Caco-2 (cell line): ENCODE measurements around the gene OR2C3. TPM values are rescaled to one million over a fixed set of nuclear protein-coding genes. Genes with fewer than 3 reads are reported as not detected.

Experiments used
- BruUV-seq: library from RNA; stranded (reverse); fragments of 400-500 nt; replicated peaks from 2 replicates; lab custom pipeline; 2021; lab: Mats Ljungman, UMichigan
- CTCF ChIA-PET: fragments of 300-600 bp; sonication (Branson Sonifier 250); formaldehyde crosslinking; loops from one replicate; lab custom pipeline; 2022; ENCODE audit warnings: antibody characterized with exemption; lab: Charles Lee
- POLR2A ChIA-PET: fragments of 300-600 bp; sonication (Branson Sonifier 250); formaldehyde crosslinking; loops from one replicate; lab custom pipeline; 2022; ENCODE audit warnings: antibody characterized with exemption; lab: Charles Lee
- DNase-seq, 2 experiments: peaks; one replicate each; pipeline versions ENCODE4 v3.0.0 to v3.0.0-alpha.2; 2020 to 2022
- H3K27me3 ChIP-seq: replicated peaks from 2 replicates; pipeline ENCODE4 v1.6.0; 2011; ENCODE audit warnings: low read length; ENCODE audit not compliant: control insufficient read depth, insufficient read depth
- H3K36me3 ChIP-seq: 2 replicates; pipeline ENCODE4 v1.5.1; 2011; ENCODE audit warnings: low read length; ENCODE audit not compliant: control insufficient read depth, insufficient read depth
- H3K4me1 ChIP-seq: fragments of 250-450 bp; sonication (Bioruptor Pico); 2 replicates; pipeline ENCODE4 v1.5.1; 2020; ENCODE audit warnings: mild to moderate bottlenecking
- H3K4me3 ChIP-seq: 2 replicates; pipeline ENCODE4 v1.5.1; 2011; ENCODE audit warnings: low read depth, mild to moderate bottlenecking, control low read depth, low read length
- H3K9me3 ChIP-seq: fragments of 250-450 bp; sonication (Bioruptor Pico); 2 replicates; pipeline ENCODE4 v1.5.1; 2020; ENCODE audit warnings: mild to moderate bottlenecking, moderate library complexity
- H3K27ac Mint-ChIP-seq: one replicate; pipeline ENCODE4 v1.8.0; 2022; ENCODE audit warnings: mixed read lengths; ENCODE audit not compliant: unreplicated experiment
- H3K27me3 Mint-ChIP-seq: one replicate; pipeline ENCODE4 v1.8.0; 2022; ENCODE audit warnings: mixed read lengths; ENCODE audit not compliant: insufficient read depth, unreplicated experiment
- H3K36me3 Mint-ChIP-seq: one replicate; pipeline ENCODE4 v1.8.0; 2022; ENCODE audit warnings: mild to moderate bottlenecking, mixed read lengths; ENCODE audit not compliant: insufficient read depth, unreplicated experiment
- H3K4me1 Mint-ChIP-seq: one replicate; pipeline ENCODE4 v1.8.0; 2022; ENCODE audit warnings: low read depth, mixed read lengths; ENCODE audit not compliant: unreplicated experiment
- H3K4me3 Mint-ChIP-seq: one replicate; pipeline ENCODE4 v1.8.0; 2022; ENCODE audit warnings: mild to moderate bottlenecking, moderate library complexity, mixed read lengths; ENCODE audit not compliant: unreplicated experiment
- H3K9me3 Mint-ChIP-seq: one replicate; pipeline ENCODE4 v1.8.0; 2022; ENCODE audit warnings: mixed read lengths; ENCODE audit not compliant: unreplicated experiment
- intact Hi-C: fragments of 100-400 bp; cut with micrococcal nuclease; formaldehyde crosslinking; loops from one replicate; pipeline ENCODE4 v1.10.0; 2022; ENCODE audit not compliant: unreplicated experiment
- total RNA-seq: library from RNA; stranded (reverse); gene quantifications from 2 replicates; pipeline ENCODE4 v1.2.3, GENCODE V29; 2022
- TF ChIP-seq, protein P1 (sequence below), 2 experiments: fragments of 200-600 bp in 1 of 2; IDR thresholded peaks; 1 replicate in 1 of 2; 2 replicates in 1 of 2; pipeline versions ENCODE4 v1.5.1 to v1.8.0; 2011 to 2022; ENCODE audit warnings: antibody characterized with exemption in 1 of 2, control low read depth in 1 of 2, inconsistent platforms in 1 of 2, low read depth in 1 of 2, low read length in 1 of 2, mild to moderate bottlenecking in 1 of 2, moderate library complexity in 1 of 2; ENCODE audit not compliant: insufficient read depth in 1 of 2, severe bottlenecking in 1 of 2, unreplicated experiment in 1 of 2

The OR2C3 gene
- total RNA-seq, 1 experiment from 2014 or later = not detected

DNA sequence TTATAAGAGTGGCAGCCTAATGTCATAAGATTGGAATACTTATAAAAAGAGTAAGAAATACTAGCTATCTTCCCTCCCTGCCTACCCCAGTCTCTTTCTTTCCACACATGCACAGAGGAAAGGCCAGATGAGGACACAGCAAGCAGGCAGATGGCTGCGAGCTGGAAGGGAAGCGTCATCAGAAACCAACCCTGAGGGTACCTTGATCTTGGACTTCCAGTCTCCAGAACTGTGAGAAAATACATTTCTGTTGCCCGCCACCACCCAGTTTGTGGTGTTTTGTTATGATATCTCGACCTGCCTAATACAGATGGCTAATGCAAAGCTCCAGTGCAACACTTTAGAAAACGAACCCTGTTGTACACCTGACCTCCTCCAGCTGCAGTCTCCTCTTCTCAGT is 2.3 kb upstream of the OR2C3 start:
- POLR2A ChIA-PET = no interaction called here

DNA sequence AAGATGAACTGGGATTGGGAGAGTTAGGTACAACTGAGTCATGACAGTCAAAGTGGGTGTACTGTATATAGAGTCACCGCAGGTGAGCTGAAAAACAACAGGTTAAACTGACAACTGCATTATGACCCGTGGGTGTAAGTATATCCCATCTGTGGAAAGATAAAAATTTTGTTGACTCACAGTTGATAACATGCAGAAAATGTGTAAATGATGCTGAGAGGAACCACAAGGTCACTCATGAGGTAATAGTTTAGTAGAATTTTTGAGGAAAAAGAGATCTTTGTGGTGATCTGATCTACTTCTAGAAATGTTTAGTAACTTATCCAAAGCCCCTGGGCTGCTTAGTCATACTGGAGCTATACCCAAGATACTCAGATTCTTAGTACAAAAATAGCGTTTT is 838 bp downstream of the OR2C3 start:
- Mint-ChIP-seq H3K4me1 (no peaks in the 10 kb centered on the region), H3K36me3 (no peaks in the 10 kb centered on the region), H3K4me3 (no peak overlapping the region), H3K27me3 (peaks cover 3% of the 10 kb centered on the region), H3K9me3 (no peaks in the 10 kb centered on the region), H3K27ac (no peak overlapping the region)
- no peak for DNase-seq
- no peaks in the 10 kb centered on the region for H3K36me3 ChIP-seq
- intact Hi-C loops = no loop called here
- no peaks in the 10 kb centered on the region for H3K27me3 ChIP-seq
- no peaks in the 10 kb centered on the region for H3K9me3 ChIP-seq
- CTCF ChIA-PET = no interaction called here
- POLR2A ChIA-PET = no interaction called here
- TF ChIP-seq, protein P1, sequence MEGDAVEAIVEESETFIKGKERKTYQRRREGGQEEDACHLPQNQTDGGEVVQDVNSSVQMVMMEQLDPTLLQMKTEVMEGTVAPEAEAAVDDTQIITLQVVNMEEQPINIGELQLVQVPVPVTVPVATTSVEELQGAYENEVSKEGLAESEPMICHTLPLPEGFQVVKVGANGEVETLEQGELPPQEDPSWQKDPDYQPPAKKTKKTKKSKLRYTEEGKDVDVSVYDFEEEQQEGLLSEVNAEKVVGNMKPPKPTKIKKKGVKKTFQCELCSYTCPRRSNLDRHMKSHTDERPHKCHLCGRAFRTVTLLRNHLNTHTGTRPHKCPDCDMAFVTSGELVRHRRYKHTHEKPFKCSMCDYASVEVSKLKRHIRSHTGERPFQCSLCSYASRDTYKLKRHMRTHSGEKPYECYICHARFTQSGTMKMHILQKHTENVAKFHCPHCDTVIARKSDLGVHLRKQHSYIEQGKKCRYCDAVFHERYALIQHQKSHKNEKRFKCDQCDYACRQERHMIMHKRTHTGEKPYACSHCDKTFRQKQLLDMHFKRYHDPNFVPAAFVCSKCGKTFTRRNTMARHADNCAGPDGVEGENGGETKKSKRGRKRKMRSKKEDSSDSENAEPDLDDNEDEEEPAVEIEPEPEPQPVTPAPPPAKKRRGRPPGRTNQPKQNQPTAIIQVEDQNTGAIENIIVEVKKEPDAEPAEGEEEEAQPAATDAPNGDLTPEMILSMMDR (IDR thresholded peaks at IDR 0.05; ENCODE audit: insufficient read depth in 1 of 2, low read depth in 1 of 2, low read length in 1 of 2, severe bottlenecking in 1 of 2, unreplicated experiment in 1 of 2) = no peak
- no peak overlapping the region for H3K4me3 ChIP-seq
- no peaks in the 10 kb centered on the region for H3K4me1 ChIP-seq
- no TSS peak for BruUV-seq

More for the DNA sequence above, 2.3 kb upstream of the OR2C3 start:
- BruUV-seq = no TSS peak
- H3K4me1 ChIP-seq = no peaks in the 10 kb centered on the region
- no peaks in the 10 kb centered on the region for H3K36me3 Mint-ChIP-seq
- H3K4me1 Mint-ChIP-seq = no peaks in the 10 kb centered on the region
- no peak overlapping the region for H3K4me3 ChIP-seq
- no peaks in the 10 kb centered on the region for H3K27me3 ChIP-seq
- H3K27me3 Mint-ChIP-seq = peaks cover 5% of the 10 kb centered on the region
- intact Hi-C loops = no loop called here
- no peak overlapping the region for H3K4me3 Mint-ChIP-seq
- H3K9me3 ChIP-seq = no peaks in the 10 kb centered on the region
- CTCF ChIA-PET = no interaction called here
- TF ChIP-seq, protein P1 (IDR thresholded peaks at IDR 0.05; ENCODE audit: insufficient read depth in 1 of 2, low read depth in 1 of 2, low read length in 1 of 2, severe bottlenecking in 1 of 2, unreplicated experiment in 1 of 2) = no peak
- no peaks in the 10 kb centered on the region for H3K36me3 ChIP-seq
- no peaks in the 10 kb centered on the region for H3K9me3 Mint-ChIP-seq
- no peak for DNase-seq
- H3K27ac Mint-ChIP-seq = no peak overlapping the region

DNA sequence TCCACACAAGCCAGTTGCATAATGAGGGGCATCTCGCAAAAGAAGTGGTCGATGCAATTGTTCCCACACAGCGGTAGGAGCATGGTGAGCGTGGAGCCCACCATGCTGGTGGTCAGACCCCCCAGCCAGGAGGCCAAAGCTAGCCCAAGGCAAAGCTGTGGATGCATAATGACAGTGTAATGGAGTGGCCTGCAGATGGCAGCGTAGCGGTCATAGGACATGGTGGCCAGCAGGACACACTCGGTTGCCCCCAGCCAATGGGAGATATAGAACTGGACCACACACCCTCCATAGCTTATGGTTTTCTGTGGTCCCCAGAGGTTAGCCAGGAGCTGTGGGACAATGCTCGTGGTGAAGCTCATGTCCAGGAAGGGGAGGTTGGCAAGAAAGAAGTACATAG is 4.3 kb downstream of the OR2C3 start:
- POLR2A ChIA-PET = no interaction called here
- TF ChIP-seq, protein P1 (IDR thresholded peaks at IDR 0.05; ENCODE audit: insufficient read depth in 1 of 2, low read depth in 1 of 2, low read length in 1 of 2, severe bottlenecking in 1 of 2, unreplicated experiment in 1 of 2) = no peak
- no TSS peak for BruUV-seq

More for the DNA sequence above, 4.3 kb downstream of the OR2C3 start:
- intact Hi-C loops = no loop called here
- H3K27ac Mint-ChIP-seq = no peak overlapping the region
- H3K27me3 Mint-ChIP-seq = peaks cover 3% of the 10 kb centered on the region
- Histone ChIP-seq H3K4me1 (no peaks in the 10 kb centered on the region), H3K27me3 (no peaks in the 10 kb centered on the region), H3K9me3 (no peaks in the 10 kb centered on the region), H3K36me3 (no peaks in the 10 kb centered on the region), H3K4me3 (no peak overlapping the region)
- no peak for DNase-seq
- H3K4me1 Mint-ChIP-seq = no peaks in the 10 kb centered on the region
- CTCF ChIA-PET = no interaction called here
- H3K4me3 Mint-ChIP-seq = no peak overlapping the region
- H3K36me3 Mint-ChIP-seq = no peaks in the 10 kb centered on the region
- H3K9me3 Mint-ChIP-seq = no peaks in the 10 kb centered on the region
